Measurements from ENCODE around the gene NHLH1.

NHLH1 gene

DNA sequence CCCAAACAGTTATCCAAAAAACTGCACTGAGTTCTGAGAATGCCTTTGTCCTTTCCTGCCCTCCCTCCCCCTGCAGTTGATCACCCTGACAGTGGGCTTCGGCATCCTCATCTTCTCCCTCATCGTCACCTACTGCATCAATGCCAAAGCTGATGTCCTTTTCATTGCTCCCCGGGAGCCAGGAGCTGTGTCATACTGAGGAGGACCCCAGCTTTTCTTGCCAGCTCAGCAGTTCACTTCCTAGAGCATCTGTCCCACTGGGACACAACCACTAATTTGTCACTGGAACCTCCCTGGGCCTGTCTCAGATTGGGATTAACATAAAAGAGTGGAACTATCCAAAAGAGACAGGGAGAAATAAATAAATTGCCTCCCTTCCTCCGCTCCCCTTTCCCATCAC lies 8.8 kb upstream of the NHLH1 start:
- no peak overlapping the region for H3K27ac ChIP-seq
- TF ChIP-seq, protein P1, sequence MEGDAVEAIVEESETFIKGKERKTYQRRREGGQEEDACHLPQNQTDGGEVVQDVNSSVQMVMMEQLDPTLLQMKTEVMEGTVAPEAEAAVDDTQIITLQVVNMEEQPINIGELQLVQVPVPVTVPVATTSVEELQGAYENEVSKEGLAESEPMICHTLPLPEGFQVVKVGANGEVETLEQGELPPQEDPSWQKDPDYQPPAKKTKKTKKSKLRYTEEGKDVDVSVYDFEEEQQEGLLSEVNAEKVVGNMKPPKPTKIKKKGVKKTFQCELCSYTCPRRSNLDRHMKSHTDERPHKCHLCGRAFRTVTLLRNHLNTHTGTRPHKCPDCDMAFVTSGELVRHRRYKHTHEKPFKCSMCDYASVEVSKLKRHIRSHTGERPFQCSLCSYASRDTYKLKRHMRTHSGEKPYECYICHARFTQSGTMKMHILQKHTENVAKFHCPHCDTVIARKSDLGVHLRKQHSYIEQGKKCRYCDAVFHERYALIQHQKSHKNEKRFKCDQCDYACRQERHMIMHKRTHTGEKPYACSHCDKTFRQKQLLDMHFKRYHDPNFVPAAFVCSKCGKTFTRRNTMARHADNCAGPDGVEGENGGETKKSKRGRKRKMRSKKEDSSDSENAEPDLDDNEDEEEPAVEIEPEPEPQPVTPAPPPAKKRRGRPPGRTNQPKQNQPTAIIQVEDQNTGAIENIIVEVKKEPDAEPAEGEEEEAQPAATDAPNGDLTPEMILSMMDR (conservative IDR thresholded peaks at IDR 0.05), result no peak

DNA sequence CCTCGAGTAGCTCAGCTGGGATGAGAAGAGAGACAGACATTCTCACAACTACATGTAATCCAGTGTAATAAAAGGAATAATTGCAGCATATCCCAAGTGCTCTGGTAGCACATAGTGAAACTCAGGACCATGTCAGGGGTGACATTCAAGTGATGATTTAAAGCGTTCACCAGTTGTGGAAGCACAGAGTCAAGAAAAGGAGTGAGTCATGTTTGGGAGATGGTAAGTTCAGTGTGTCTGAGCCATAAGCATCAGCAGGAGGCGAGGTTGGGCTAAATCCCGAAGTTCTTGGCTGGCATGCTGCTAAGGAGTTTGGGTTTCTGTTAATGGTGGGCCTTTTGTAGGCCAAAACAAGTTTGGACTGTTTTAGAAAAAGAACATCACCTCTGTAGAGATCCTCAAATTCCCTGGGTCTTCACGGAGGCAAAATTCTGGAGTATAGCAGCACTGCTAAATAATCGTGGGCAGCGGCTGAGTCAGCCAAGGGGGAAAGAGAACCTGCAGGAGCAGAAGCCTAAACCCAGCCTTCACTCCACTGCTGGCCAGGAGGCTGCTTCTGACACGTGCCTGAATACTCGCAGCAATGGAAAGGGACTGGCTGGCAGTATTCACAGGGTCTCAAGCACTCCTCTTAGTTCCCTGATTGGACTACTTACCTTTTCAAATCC lies 7.2 kb upstream of the NHLH1 start:
- H3K27ac ChIP-seq, result no peak overlapping the region
- TF ChIP-seq, protein P1 (conservative IDR thresholded peaks at IDR 0.05), result no peak

DNA sequence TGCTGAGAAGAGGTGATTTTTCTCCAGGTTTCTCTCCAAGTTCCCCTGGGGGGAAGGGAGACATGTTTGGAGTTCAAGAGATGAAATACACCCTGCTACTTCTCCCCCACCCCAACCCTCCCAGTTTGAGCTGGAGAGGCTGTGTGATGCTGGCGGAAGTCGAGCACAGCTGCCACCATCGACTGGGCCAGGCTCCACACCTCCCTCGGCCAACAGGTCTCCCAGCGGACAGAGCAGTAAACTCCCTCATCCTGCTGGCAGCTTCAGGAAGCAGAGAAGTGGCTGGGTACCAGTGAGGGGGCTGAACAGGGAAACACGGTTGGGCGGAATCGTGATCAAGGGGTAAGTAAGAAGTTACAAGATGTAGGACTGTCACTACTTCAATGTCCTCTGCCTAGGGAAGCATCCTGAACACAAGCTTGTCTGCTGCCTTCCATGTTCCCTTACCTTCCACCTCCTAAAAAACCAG lies 6.6 kb upstream of the NHLH1 start:
- no peak overlapping the region for H3K27ac ChIP-seq
- TF ChIP-seq, protein P1 (conservative IDR thresholded peaks at IDR 0.05), result no peak

DNA sequence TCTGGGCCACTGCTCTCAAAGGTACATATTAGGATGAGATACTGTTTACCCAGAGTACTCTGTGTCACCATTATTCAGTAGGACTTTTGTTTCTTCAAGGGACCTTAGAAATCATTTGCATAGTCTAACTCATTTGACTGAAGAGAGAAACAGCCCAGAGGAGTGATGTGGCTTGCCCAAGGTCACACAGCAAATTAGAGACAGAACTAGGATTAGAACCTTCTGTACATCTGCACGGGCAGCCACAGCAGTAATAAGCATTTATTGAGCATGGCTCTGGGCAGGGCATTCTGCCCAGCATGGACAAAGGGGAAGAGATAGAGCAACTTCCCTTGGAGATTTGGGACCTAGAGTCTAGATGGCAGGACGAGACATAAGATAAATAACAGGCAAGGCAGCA lies 5.7 kb upstream of the NHLH1 start:
- TF ChIP-seq, protein P1 (conservative IDR thresholded peaks at IDR 0.05), result no peak
- no peak overlapping the region for H3K27ac ChIP-seq

DNA sequence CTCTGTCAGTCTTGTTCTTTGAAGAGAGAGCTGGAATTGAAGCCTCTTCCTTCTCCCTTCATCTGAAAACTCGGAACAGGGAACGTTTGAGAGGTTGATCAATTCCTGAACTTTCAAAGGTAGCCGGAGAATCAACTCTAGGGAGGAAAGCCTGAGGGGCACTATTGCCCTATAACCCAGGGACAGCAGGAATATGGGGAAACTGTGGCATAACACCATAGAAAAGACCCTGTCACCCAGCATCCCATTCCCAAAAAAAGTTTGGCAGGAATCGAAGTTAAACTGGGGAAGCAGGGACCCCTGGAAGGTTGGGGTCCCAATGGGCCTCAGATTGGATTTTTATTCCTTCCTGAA lies 5.1 kb upstream of the NHLH1 start:
- no peak overlapping the region for H3K27ac ChIP-seq
- TF ChIP-seq, protein P1 (conservative IDR thresholded peaks at IDR 0.05), result no peak

DNA sequence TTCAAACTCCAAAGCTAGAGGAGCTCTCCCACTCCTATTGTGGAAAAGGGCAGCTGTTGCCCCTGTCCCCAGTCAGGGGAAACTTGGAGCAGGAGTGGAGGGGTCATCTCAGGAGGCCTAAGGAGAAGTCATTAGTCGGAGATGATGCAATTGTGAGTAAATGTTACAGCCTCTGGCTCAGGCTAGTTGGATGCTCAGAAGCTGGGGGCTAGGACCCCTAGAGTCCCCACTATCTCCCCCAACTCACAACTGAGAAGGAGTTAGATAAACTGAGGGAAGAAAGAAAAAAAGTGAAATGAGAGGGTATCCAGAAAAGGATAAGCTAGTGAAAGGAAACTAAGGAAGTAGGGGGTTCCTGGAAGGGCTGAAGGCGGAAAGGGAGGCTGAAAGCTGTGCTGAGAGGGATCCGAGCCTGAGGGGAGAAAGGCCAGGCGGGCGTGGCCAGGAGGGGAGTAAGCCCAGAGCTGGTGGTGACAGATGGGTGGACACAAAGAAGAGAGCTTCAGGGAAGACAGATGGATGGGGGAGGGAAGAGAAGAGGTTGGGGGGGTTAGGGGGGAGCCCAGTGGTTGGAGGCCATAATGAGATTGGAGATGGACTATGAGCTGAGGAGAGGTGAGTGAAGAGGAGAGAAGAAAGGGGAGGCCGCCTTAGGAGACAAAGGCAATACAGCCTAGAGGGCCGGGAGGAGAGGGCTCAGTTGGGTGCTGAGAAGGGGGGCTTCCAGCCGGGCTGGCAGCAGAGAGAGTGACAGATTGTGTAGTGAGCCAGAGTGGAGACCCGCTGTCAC lies 4.5 kb upstream of the NHLH1 start:
- no peak overlapping the region for H3K27ac ChIP-seq
- TF ChIP-seq, protein P1 (conservative IDR thresholded peaks at IDR 0.05), result no peak

DNA sequence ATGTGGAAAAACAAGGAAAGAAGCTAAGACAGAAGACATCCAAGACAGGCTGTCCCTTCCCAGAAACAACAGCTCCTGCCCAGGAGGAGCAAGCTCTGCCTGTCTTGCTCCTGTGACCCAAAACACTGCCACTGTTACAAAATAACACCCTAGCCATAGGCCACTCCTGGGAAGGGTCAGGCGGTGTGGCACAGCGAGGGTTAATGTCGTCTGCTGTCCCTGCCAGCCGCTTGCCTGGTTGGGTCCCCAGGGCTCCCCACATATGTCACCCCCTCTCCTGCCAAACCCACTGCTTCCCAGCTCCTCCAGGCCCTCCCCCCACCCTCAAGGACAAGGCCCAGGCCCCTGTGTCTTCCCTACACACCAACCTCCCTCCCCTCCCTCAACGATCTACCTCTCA lies 3.9 kb upstream of the NHLH1 start:
- no peak overlapping the region for H3K27ac ChIP-seq
- TF ChIP-seq, protein P1 (conservative IDR thresholded peaks at IDR 0.05), result no peak
